ENCODE data around the gene EI24. TPM values are rescaled to one million over a fixed set of nuclear protein-coding genes. Genes with fewer than 3 reads are reported as not detected.

Gene EI24
- total RNA-seq, 1 donor from 2014 or later: 63.3 TPM

GRCh38 chr11:125593114-125593820 lies 24.0 kb downstream of the EI24 start:
- peak overlapping the region; percentile 96 for H3K4me3 Mint-ChIP-seq (ENCODE audit: unreplicated experiment)
- no peak for DNase-seq
- H3K27ac Mint-ChIP-seq (ENCODE audit: unreplicated experiment): peak overlapping the region; percentile 80
- H3K27me3 Mint-ChIP-seq (ENCODE audit: unreplicated experiment): no peaks in the 10 kb centered on the region
- H3K4me1 Mint-ChIP-seq (ENCODE audit: low read depth, unreplicated experiment): peaks cover 9% of the 10 kb centered on the region
- no peaks in the 10 kb centered on the region for H3K36me3 Mint-ChIP-seq (ENCODE audit: unreplicated experiment)
- H3K9me3 Mint-ChIP-seq (ENCODE audit: unreplicated experiment): peaks cover 8% of the 10 kb centered on the region
- TF ChIP-seq CTCF (IDR thresholded peaks at IDR 0.05; ENCODE audit: partially characterized antibody, unreplicated experiment): no peak

- Mint-ChIP-seq H3K4me1 (ENCODE audit: low read depth, unreplicated experiment) (peaks cover 9% of the 10 kb centered on the region), H3K4me3 (ENCODE audit: unreplicated experiment) (no peak overlapping the region), H3K27me3 (ENCODE audit: unreplicated experiment) (no peaks in the 10 kb centered on the region), H3K36me3 (ENCODE audit: unreplicated experiment) (no peaks in the 10 kb centered on the region), H3K27ac (ENCODE audit: unreplicated experiment) (no peak overlapping the region), H3K9me3 (ENCODE audit: unreplicated experiment) (peaks cover 8% of the 10 kb centered on the region)
- DNase-seq: no peak
- no peak for TF ChIP-seq CTCF (IDR thresholded peaks at IDR 0.05; ENCODE audit: partially characterized antibody, unreplicated experiment)
These were observed 25.7 kb downstream of the EI24 start for GRCh38 chr11:125594958-125595357.

DNA sequence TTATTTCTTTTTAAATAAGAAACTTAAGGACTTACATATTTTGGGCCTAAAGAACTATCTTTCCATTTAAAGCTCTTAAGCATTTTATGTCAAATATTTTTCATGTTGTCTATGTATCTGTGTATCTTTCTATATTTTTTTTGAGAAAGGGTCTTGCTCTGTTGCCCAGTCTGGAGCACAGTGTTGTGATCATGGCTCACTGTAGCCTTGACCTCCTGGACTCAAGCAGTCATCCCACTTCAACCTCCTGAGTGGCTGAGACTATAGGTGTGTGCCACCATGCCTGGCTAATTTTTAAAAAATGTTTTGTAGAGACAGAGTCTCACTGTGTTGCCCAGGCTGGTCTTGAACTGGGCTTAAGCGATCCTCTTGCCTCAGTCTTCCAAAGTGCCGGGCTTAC lies 31.4 kb downstream of the EI24 start:
- no peak overlapping the region for H3K27ac Mint-ChIP-seq (ENCODE audit: unreplicated experiment)
- no peaks in the 10 kb centered on the region for H3K36me3 Mint-ChIP-seq (ENCODE audit: unreplicated experiment)
- H3K27me3 Mint-ChIP-seq (ENCODE audit: unreplicated experiment): no peaks in the 10 kb centered on the region
- H3K4me3 Mint-ChIP-seq (ENCODE audit: unreplicated experiment): no peak overlapping the region
- H3K4me1 Mint-ChIP-seq (ENCODE audit: low read depth, unreplicated experiment): no peaks in the 10 kb centered on the region
- no peaks in the 10 kb centered on the region for H3K9me3 Mint-ChIP-seq (ENCODE audit: unreplicated experiment)
- no peak for TF ChIP-seq CTCF (IDR thresholded peaks at IDR 0.05; ENCODE audit: partially characterized antibody, unreplicated experiment)
- DNase-seq: no peak

DNA sequence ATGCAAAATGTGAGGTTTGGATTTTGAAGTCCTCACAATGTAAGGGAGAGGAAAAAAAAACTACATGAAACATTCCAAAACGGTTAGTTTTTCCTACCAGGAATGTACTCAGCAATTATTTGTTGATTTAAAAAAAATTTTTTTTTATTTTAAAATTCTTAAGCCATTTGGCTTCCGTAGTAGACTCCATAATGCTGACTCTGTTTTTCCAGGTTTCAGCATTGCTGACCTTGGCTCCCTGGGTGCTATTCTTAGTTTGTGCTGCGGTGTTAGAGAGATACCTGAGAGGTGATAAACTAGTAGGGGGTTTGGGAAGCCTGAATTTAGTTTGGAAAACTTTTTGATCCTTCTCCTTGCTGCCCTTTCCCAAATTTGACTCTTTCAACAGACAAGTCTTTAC lies 33.9 kb downstream of the EI24 start:
- DNase-seq: no peak
- H3K4me3 Mint-ChIP-seq (ENCODE audit: unreplicated experiment): no peak overlapping the region
- H3K9me3 Mint-ChIP-seq (ENCODE audit: unreplicated experiment): no peaks in the 10 kb centered on the region
- no peak for TF ChIP-seq CTCF (IDR thresholded peaks at IDR 0.05; ENCODE audit: partially characterized antibody, unreplicated experiment)
- no peaks in the 10 kb centered on the region for H3K36me3 Mint-ChIP-seq (ENCODE audit: unreplicated experiment)
- no peaks in the 10 kb centered on the region for H3K4me1 Mint-ChIP-seq (ENCODE audit: low read depth, unreplicated experiment)
- H3K27me3 Mint-ChIP-seq (ENCODE audit: unreplicated experiment): no peaks in the 10 kb centered on the region
- no peak overlapping the region for H3K27ac Mint-ChIP-seq (ENCODE audit: unreplicated experiment)

DNA sequence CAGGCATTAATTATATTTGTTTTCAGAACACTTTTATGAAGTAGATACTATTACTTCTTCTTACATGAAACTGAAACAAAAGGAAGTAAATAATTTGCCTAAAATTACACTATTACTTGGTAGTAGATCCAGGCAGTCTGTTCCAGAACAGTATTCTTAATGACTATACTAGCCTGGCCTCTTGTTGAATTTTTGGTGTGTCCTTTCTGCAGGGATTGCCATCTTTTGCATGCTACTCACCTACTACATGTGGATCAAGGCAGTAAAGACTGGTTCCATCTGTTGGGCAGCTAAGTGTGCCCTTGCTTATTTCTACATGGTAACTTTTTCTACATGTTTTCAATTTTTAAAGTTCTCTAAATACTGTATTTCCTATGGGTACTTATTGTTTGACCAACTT lies 36.1 kb downstream of the EI24 start:
- no peaks in the 10 kb centered on the region for H3K9me3 Mint-ChIP-seq (ENCODE audit: unreplicated experiment)
- no peaks in the 10 kb centered on the region for H3K4me1 Mint-ChIP-seq (ENCODE audit: low read depth, unreplicated experiment)
- DNase-seq: no peak
- no peaks in the 10 kb centered on the region for H3K36me3 Mint-ChIP-seq (ENCODE audit: unreplicated experiment)
- H3K4me3 Mint-ChIP-seq (ENCODE audit: unreplicated experiment): no peak overlapping the region
- no peaks in the 10 kb centered on the region for H3K27me3 Mint-ChIP-seq (ENCODE audit: unreplicated experiment)
- no peak overlapping the region for H3K27ac Mint-ChIP-seq (ENCODE audit: unreplicated experiment)
- TF ChIP-seq CTCF (IDR thresholded peaks at IDR 0.05; ENCODE audit: partially characterized antibody, unreplicated experiment): no peak
